GM10847 (cell line): ENCODE data around the gene MEX3D.

Source experiments
- POLR2A ChIP-seq: IDR thresholded peaks from 2 replicates; pipeline ENCODE4 v1.6.1; 2011; ENCODE audit not compliant: insufficient read length; ENCODE audit errors: extremely low read depth

The MEX3D gene

GRCh38 chr19:1568320-1569019 is at the start of gene MEX3D:
TSS of gene MEX3D (minus strand) at chr19:1568325. CDS start at chr19:1568058, 267 bp downstream.
- TF ChIP-seq POLR2A, result no peak

- TF ChIP-seq POLR2A, result no peak
Measured at GRCh38 chr19:1616875-1617274, 48.8 kb upstream of the MEX3D start.

GRCh38 chr19:1616396-1616795 is 48.3 kb upstream of the MEX3D start:
- TF ChIP-seq POLR2A, result no peak

GRCh38 chr19:1615156-1615765 is 47.1 kb upstream of the MEX3D start:
- no peak for TF ChIP-seq POLR2A

- no peak for TF ChIP-seq POLR2A
Measured at GRCh38 chr19:1613808-1614570, 45.9 kb upstream of the MEX3D start.

GRCh38 chr19:1613146-1613545 is 45.0 kb upstream of the MEX3D start:
- TF ChIP-seq POLR2A, result no peak

- peak; percentile 22 for TF ChIP-seq POLR2A
Measured at GRCh38 chr19:1612114-1613086, 44.3 kb upstream of the MEX3D start.

GRCh38 chr19:1611353-1611752 is 43.2 kb upstream of the MEX3D start:
- no peak for TF ChIP-seq POLR2A

GRCh38 chr19:1610579-1610978 is 42.5 kb upstream of the MEX3D start:
- no peak for TF ChIP-seq POLR2A

GRCh38 chr19:1609680-1610474 is 41.8 kb upstream of the MEX3D start:
- TF ChIP-seq POLR2A, result no peak

GRCh38 chr19:1609103-1609396 is 40.9 kb upstream of the MEX3D start:
- no peak for TF ChIP-seq POLR2A

GRCh38 chr19:1608359-1609102 is 40.4 kb upstream of the MEX3D start:
- TF ChIP-seq POLR2A, result no peak

- no peak for TF ChIP-seq POLR2A
Measured at GRCh38 chr19:1606138-1606651, 38.1 kb upstream of the MEX3D start.

GRCh38 chr19:1605236-1606137 is 37.4 kb upstream of the MEX3D start, which contains the start of gene UQCR11:
TSS of gene UQCR11 (minus strand) at chr19:1605462. CDS start at chr19:1605409, 53 bp downstream.
- peak; percentile 32 for TF ChIP-seq POLR2A
